ENCODE data around the gene SYP.
"Not testable (repeated sequence)": the region's sequence is repeated elsewhere in the genome, so short reads cannot be mapped to it uniquely, and the experiment has no call there.

Gene SYP

GRCh38 chrX:49153467-49153866 is 46.5 kb downstream of the SYP start:
- no peak for DNase-seq
- in situ Hi-C loops (cut with MboI; ENCODE audit: low pct_unique_long_range_greater_than_20kb, low sequenced_read_pairs), result no loop called here

DNA sequence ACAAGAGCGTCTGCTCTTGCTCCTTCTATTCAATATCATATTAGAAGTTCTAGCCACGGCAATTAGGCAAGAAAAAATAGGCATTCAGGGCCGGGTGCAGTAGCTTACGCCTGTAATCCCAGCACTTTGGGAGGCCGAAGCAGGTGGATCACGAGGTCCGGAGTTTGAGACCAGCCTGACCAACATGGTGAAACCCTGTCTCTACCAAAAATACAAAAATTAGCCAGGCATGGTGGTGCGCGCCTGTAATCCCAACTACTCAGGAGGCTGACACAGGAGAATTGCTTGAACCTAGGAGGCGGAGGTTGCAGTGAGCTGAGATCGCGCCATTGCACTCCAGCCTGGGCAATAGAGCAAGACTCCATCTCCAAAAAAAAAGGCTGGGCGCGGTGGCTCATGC is 50.7 kb downstream of the SYP start:
- DNase-seq; in situ Hi-C loops (cut with MboI; ENCODE audit: low pct_unique_long_range_greater_than_20kb, low sequenced_read_pairs): not testable (repeated sequence)

DNA sequence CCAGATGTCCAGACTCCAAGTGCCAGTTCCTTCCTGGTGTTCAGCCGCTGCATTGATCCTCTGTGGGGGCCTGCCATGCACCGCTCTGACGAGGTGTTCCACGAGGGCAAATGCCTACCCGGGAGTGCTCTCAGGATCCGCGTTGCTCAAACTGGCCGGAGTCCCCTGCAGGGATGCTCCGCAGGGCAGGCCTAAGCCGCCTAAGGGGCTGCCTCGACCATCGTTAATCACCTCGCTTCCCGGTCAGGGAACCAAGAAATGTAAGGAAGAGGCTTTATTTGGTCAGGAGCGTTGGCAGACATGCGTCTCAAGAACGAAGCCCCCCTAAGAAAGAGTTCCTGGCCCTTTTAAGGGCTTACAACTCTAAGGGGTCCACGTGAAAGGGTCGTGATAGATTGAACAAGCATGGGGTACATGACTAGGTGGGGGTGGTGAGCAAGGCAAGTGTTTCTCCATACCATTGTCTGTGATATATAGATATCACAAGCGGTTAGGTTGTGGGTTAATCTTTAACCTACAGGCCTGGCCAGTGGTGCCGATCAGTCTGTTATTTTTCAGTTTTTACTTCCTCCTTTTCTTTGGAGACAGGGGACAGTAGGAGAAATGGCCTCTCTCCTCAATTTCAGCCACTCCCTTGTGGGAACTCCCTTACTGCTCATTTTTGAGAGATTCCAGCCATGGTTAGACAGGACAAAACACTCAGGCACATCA is 51.4 kb downstream of the SYP start:
- in situ Hi-C loops (cut with MboI; ENCODE audit: low pct_unique_long_range_greater_than_20kb, low sequenced_read_pairs), result not testable (repeated sequence)
- peak; percentile 73 for DNase-seq

DNA sequence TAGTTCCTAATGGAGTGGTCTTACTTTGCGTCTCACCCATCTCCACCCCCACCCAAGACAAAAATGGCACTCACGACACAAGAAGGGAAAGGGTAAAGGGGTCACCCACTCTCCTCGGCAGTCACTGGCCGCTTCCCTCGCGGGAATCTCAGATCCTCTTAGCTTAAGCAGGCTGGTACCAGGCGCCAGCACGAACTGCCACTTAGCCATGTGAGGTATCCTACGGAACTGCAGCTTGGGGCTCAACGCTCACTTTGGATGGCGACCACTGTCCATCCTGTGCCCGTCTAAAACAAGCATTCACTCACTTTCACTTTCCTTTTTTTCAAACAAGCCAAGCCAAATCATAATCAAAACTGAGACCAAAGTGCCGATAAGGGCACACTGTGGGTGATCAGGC is 52.1 kb downstream of the SYP start:
- DNase-seq, result no peak
- in situ Hi-C loops (cut with MboI; ENCODE audit: low pct_unique_long_range_greater_than_20kb, low sequenced_read_pairs), result no loop called here

DNA sequence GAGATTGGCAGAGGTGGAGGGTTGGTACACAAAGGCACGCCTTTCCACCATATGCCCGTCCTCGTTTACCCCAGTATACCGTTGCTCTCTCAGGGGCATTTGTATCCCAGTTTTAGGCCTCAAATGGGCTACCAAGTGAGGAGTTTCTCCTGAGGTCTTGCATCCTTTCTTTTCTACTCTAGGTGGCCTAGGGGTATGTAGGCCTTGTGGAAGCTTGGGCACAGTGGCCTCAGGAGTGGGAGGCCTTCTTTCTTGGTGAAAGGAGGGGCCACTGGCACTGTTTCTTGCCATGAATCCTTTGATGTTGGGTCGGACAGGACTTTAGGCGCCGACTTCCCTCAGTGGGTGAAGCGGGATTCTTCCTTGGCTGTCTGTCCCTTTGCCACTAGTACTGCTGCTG is 52.7 kb downstream of the SYP start:
- in situ Hi-C loops (cut with MboI; ENCODE audit: low pct_unique_long_range_greater_than_20kb, low sequenced_read_pairs), result no loop called here
- DNase-seq, result no peak

DNA sequence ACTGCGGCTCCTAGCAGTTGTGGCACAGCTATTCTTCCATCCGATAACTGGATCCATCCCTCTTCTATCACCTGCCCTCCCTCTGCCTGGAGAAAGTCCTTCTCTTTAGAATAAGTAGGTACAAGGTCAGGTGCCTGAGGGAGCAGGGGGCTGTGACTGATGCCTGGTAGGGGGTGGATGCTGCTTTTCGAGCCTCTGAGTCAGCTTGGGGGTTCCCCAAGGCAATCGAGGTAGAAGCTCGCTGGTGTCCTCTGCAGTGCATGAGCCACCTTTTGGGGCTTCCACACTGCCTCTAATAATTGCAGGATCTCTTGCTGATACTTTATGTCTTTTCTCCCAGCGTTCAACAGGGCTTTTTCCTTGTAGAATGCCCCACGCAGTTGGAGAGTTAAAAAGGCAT is 56.8 kb downstream of the SYP start:
- in situ Hi-C loops (cut with MboI; ENCODE audit: low pct_unique_long_range_greater_than_20kb, low sequenced_read_pairs); DNase-seq: not testable (repeated sequence)

- DNase-seq; in situ Hi-C loops (cut with MboI; ENCODE audit: low pct_unique_long_range_greater_than_20kb, low sequenced_read_pairs): not testable (repeated sequence)
Observed at GRCh38 chrX:49142264-49142663, 57.7 kb downstream of the SYP start.

GRCh38 chrX:49139713-49140112 is 60.3 kb downstream of the SYP start:
- in situ Hi-C loops (cut with MboI; ENCODE audit: low pct_unique_long_range_greater_than_20kb, low sequenced_read_pairs), result no loop called here
- peak; percentile 55 for DNase-seq
